DMS114 treated with DMSO at 0.1 percent for 48 hours (cell line): ENCODE measurements around the gene GPR17.

Source experiments
- DNase-seq: peaks from one replicate; lab custom pipeline; 2025; ENCODE audit not compliant: unreplicated experiment; lab: John Stamatoyannopoulos, UW

The GPR17 gene

DNA sequence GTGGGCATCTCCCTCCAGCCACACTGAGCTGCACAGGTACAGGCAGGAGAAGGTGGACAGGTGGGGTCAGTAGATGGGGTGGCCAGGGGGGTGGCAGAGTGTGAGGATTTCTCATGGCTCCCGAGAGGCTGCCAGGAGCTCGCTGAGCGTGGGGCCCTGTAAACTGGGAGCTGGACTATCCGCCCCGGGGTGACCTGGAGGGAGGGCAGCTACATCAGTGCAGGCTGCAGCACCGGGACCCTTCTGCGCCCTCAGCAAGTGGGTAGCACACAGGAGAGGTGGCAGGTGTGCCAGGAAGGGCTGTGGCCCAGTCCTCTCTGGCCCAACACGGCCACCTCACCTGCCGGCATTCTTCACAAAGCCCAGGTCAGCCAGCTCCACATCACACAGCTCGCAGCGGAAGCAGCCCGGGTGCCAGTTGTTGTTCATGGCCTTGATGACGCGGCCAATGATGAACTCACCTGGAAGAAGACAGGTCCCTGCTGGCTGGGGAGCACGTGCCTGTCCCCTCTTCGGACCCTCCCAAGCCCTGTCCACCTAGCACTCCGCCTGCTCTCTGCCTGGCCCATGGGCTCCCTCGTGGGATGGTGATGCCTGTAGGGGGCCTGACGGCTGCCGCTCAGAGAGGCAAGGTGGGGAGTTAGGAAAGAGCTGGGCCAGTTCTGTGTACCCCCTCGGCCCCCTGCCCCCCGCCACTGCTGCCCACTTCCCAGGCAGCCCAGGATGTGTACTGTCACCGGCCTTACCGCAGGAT lies 8.3 kb downstream of the GPR17 start:
- DNase-seq = no peak

DNA sequence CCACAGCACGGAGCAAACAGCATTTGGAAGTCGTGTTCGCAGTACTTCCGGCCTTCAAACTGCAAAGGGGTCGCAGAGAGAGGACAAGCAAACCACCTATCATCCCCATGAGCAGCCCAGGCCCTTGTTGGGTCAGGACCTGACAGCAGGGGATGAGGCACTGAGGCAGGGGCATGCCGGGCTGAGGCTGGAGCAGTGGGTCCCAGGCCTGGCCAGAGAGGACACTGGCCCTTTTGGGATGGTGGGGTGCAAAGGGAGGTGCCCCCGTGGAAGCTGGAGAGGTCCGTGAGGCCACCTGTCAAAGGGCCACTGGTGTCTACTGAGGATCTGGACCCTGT lies 8.9 kb downstream of the GPR17 start:
- DNase-seq = no peak

DNA sequence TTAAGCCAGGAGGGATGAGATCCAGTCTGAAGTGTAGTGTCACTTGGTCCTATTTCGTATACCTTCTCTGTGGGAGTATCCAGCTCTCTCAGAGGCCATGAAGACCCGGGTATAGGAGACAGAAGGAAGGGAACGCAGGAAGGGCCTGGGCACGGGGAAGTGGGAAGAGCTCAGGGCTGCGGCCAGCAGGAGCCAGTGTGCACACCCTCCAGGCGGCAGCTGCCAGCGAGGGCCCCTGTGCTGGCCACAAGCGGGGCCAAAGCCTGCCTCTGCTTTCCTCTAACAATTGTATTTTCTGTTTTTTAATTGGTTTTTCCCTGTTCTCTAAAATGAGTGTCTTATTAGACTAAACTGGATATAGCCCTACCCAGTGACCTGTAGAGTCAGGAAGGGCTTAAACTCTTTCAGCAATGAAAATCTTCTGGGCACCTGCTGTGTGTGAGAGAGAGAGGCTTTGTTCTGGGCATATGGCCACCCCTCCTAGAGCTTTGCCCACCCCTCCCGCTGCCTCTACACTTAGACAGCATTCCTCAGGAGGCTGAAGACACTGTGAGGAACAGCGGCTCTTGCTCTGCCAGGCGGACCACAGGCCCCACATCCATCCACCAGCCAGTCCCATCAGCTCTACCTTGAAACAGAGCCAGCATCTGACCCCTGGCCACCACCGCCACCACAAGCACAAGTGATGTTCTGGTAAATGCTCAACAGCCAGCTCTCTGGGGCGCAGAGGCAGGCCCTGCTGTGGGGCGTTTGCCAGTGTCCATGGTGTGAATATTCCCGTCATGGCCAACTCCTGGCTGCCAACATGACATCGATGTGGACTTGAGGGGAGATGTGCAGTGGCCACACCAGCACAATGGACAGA lies 9.5 kb downstream of the GPR17 start:
- DNase-seq = no peak

DNA sequence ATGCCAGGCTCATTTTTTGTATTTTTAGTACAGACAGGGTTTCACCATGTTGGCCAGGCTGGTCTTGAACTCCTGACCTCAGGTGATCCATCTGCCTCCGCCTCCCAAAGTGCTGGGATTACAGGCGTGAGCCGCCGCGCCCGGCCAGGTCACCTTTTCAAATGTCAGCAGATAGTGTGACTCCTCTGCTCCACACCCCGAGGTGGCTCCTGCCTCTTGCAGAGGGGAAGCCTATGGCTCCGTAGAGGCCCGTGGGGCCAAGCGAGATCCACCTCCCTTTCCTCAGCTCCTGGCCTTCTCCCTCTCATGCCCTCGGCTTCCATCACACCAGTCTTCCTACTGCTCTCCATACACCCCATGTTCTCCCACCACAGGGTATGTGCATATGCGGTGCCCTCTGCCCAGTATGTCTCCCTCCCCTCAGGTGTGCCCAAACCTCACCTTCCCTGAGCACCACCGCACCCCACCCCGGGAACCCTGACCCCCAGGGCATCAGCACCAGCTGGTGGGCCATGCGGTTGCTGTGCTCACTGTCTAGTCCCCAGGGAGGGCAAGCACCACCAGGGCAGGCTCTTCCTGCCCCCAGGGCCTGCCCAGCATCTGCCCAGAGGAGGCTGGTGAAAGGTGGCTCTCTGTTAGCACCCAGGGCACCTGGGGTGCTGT lies 10.7 kb downstream of the GPR17 start:
- DNase-seq = no peak

DNA sequence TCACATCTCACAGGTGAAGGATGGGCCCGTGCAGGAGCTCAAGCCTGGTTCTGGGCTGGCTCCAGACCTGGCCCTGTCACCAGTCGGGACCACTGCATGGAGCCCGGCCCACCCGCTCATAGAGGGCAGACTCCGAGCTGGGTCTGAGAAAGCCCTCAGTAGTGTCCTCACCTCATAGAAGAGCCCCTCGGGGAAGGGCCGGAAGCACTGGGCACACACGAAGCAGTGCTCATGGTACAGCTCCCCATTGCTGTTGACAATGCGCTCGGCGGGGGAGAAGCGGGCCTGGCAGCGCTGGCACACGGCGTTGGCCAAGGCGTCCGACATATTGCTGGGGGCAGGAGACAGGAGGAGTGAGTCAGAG lies 11.3 kb downstream of the GPR17 start:
- DNase-seq = no peak

DNA sequence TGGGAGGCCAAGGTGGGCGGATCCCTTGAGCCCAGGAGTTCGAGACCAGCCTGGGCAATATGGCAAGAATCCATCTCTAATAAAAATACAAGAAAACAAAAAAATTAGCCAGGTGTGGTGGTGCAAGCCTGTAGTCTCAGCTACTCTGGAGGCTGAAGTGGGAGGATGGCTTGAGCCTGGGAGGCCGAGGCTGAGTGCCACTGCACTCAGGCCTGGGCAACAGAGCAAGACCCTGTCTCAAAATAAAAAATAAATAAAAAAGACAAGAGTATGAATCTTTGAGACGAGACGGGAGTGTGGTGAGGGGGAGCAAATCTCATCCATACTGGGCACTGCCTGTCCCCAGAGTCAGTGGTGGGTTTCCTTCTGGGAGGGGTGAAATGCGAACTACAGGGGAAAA lies 12.2 kb downstream of the GPR17 start:
- DNase-seq = no peak

DNA sequence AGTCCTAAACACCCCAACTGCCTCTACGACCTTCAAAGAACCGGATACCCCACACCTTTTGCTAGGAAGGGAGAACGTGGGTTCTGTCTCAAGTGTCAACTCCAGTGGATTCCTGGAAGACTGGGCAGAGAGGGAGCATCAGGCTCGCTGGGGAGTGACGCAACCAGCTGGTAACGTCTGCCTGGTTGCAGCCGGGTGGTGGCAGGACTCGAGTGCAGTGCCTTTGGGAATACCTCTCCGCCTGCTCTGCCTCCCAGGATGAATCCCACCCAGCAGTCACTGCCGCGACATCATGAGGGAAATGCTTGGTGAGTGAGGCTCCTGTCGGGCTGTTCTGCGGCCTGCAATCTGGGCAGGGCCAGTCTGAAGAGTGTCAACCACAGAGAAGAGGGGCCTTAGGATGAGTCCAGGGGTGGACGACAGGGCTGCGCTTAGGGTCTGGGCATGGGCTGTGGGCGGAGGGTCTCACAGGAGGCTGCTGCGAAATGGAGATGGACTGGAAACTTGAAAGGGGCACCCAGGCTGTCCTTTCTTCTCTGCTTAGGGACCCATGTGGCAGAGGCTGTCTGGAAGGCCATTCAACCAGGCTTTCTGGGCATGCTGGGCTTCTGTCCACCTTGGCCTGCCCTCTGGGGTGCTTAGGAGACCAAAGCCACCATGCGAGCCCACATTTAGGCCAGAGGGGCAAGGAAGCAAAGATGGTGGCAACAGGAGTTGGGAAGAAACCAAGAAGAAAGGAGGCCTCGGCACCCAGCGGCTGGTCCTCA lies 12.9 kb downstream of the GPR17 start:
- no peak for DNase-seq

DNA sequence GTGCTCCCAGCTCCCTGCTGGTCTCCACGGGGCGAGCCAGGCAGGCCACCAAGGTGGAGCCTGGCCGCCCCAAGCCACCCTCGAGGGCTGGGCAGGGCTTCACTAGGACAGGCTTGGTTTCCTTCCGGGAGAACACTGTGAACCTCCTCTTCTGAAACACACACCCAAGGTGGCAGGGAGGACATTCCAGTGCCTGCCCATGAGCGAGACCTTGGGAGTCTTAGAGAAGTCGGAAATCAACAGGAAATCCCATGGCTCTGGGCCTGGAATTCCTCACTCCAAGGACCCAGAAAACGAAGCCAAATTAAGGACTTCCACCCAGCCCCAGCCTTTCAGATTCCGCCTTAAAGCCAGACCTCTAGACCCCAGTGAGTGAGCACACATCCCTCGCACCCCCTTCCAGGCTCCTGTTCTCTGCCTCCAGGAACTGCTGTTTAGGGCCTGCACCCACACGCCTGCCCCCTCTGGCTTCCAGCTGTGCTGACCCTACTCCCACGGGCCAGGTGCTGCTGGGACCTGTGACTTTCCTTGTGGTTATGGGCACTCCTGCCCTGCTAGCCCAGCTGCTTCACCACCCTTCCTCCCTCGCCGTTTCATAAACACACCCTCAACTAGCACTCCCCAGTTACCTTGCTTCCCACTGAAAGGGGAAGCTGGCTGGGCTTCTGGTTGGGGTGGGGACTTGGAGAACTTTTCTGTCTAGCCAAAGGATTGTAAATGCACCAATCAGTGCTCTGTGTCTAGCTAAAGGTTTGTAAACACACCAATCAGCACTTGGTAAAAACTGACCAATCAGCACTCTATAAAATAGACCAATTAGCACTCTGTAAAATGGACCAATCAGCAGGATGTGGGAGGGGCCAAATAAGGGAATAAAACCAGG lies 13.7 kb downstream of the GPR17 start:
- no peak for DNase-seq

DNA sequence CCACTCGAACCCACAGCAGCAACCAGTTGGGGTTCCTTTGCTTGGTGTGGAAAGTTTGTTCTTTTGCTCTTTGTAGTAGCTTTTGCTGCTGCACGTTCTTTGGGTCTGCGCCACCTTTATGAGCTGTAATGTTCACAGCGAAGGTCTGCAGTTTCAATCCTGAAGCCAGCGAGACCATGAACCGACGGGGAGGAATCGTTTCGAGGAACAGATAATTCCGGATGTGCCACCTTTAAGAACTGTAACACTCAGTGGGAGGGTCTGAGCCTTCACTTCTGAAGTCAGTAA lies 14.3 kb downstream of the GPR17 start:
- DNase-seq = no peak

DNA sequence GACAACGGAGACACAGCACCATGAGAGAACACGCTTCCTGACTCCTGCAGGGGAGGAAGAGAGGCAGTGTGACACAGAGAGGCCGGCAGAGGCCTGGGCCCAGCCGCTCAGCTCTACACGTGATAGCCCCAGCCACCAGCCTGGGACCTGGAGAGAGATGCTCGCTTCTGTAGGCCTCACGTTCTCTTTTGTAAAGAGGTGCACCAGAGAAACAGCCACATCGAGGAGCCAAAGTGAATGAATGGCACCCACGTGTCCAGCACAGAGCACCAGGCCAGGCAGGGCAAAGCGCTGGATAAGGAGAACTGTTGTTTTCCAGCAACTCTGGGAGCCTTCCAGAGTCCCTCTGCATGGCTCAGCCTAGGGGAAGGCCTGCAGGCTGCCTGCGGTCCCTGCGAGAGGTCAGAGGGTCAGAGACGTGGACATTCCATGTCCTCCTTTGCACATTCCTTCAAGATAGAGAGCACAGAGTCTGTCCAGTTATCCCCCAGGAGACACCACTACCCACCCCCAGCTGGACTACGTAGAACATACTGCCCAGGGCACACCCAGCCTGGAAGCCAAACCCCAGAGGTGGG lies 15.2 kb downstream of the GPR17 start:
- no peak for DNase-seq

DNA sequence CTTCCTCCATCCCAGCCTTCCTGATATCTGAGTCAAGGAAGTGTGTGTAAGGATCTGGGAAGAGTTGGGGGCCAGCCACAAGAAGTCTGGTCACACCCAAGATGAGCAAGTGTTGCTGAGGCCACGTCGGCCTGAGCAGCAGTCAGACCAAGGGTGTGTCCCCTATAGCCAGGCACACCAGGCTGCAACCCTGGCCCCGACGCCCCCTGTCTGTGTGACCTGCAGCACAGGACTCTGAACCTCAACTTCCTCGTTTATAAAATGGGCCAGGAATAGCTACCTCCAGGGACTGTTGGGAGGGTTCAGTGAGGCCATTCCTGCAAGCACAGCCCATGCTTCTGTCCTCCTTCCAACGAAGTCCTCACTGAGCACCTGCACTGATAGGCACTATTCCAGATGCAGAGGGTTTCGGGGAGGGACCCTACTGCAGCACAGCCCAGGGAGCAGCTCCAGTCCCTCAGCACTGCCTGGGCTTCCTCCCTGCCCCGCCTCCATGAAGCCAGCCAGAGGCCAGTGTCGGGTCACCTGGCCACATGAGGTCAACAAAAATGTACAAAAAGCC lies 16.1 kb downstream of the GPR17 start:
- no peak for DNase-seq

DNA sequence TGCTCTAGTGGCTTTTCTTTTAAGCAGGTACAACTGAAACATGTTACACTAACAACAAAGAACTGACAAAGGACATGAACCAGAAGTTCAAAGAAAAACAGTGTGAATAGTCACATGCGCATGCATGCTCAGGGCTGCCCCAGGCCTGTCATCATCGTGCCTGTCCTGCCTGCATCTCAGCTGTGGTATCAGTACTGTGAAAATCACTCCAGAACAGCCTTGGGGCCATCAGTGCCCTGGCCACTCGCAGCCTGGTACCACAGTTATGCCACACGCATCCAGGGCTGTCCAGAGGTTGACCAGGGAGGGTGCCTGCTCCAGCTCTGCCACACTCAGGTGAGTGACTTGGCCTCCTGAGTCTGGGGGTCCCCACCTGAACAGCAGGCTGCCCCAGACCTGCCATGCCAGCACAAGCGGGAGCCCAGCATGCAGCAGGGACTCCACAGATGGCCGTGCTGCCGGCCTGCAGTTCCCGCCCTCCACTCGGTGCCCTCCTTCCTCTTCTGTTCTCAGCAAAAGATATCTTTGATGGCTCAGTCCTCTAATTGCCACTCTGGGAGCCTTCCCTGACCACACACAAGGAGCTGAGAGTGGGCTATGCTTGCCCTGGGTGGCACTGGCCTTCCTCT lies 17.1 kb downstream of the GPR17 start:
- no peak for DNase-seq

DNA sequence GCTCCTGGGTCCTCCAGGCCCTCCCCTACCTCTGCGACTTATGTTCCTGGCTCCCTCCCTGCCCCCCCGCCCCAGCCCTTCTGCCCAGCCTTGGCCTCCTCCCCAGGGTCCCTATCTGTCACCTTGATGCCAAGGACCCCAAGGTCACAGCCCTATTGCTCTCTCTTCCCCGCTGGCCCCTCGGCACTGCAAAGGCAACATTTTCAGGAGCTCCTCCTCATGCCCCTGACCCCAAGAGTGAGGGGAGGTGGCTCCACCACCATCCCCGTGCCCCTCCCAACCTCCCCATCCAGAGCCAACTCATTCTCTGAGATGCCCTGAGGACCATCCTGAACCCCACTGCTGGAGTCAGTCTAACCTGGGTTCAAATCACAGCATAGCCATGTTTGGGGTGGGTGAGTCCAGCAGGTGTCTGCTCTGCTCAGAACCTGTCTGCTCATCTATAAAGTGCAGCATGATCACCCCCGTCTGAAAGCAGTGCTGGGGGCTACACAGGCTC lies 17.7 kb downstream of the GPR17 start:
- no peak for DNase-seq

DNA sequence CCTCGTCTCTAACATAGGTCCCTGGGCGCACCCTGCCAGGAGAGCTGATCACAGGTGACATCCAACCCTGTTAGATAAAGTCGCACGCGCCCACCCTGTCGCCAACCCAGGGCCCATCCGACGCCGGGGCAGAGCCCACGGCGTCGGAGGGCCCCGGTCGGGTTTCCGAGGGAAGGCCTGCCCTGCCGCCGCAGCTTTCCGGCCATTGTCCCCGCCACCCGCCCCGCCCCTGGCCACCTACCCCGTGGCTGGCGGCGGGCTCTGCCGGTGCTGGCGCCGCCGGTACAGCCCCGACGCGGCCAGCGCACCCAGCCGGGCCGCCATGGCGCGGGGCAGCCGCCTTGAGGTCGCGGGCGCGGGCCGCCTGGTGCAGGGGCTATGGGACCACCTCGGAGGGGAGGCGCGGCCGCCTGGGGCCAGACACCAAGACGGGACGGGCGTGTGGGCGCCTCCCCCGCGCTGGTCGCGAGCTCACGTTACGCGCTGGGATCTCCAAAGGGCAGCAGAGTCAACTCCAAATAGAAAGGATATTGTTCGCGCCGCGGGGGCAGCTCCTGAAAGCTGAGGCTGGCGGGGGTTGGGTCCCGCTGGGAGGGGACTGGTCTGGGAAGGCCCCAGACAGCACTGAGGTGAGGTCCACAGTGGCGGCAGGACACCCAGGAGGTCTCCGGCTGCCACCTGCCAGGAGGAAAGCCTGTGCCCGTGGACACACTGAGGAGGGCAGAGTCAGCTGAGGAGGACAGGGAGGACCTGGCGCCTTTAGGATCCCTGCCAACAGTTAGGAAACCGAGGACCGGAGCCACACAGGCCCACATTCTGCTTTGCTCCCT lies 18.3 kb downstream of the GPR17 start:
- no peak for DNase-seq

DNA sequence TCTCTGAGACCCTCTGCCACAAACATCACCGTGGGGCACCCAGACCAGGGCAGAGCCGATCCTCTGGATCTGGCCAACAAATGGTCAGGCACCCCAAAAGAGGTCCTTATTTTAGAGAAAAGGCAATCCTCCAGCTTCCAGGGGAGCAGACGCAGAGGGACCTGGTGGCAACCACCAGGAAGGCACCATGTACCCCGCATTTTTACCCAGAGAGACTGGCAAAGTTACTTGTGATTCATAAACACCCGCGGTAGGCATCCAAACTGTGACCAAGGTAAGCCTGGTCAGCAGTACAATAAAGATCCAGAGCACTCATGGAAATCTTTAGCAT lies 18.9 kb downstream of the GPR17 start:
- DNase-seq = no peak

DNA sequence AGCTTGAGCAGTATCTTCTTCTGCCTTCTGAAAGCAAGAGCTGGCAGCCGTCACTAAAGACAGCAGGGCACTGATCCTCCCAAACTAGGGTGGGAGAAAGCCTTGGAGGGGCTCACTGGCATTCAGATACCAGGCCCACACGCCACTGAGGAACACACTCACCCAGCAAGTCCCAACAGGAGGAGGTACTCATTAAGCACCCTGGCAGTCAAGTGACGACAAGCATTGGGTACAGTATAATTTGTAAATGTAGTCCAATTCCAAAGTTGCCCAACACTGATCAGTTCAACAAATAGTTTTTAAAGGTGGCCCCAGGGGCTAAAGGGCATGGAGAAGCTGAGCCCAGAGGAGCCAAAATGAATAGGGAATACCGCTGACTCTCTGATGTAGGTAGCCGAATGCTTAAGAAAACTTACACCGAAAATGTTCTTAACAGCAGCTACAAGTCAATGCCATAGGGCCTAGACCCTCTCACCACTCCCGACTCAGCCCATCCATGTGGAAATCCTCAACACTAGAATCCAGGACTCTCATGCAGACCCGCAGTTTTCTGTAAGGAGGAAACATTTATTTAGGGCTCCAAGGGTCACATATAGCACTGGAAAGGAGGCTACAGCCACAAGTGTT lies 19.4 kb downstream of the GPR17 start:
- DNase-seq = no peak

DNA sequence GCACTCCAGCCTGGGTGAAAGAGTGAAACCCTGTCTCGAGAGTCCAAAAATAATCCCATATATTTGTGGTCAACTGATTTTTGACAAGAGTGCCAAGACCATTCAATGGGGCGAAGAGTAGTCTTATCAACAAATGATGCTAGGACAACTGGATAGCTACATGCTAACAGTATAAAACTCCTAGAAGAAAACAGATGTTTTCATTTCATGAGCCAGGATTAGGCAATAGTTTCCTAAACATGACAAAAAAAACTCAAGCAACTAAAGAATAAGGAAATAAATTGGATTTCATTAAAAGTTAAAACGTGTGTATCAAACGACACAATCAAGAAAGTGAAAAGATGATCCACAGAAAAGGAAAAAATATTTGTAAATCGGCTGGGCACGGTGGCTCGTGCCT lies 23.1 kb downstream of the GPR17 start:
- no peak for DNase-seq
